BE2C (cell line): ENCODE results near the gene CRB2.
"Not testable (repeated sequence)": the region's sequence is repeated elsewhere in the genome, so short reads cannot be mapped to it uniquely, and the experiment has no call there.

Experiments
- DNase-seq: peaks from one replicate; pipeline ENCODE4 v3.0.0-alpha.2; 2020
- H3K27me3 ChIP-seq: fragments of 250-450 bp; sonication (Bioruptor Pico); 2 replicates; pipeline ENCODE4 v1.5.1; 2020; ENCODE audit warnings: mild to moderate bottlenecking
- H3K36me3 ChIP-seq: fragments of 250-450 bp; sonication (Bioruptor Pico); 2 replicates; pipeline ENCODE4 v1.5.1; 2020; ENCODE audit warnings: mild to moderate bottlenecking
- H3K4me1 ChIP-seq: fragments of 250-450 bp; sonication (Bioruptor Pico); 2 replicates; pipeline ENCODE4 v1.5.1; 2020
- H3K4me3 ChIP-seq: 2 replicates; pipeline ENCODE4 v1.5.1; 2011; ENCODE audit warnings: low read depth, low read length
- H3K9me3 ChIP-seq: fragments of 250-450 bp; sonication (Bioruptor Pico); 2 replicates; pipeline ENCODE4 v1.5.1; 2020
- TF ChIP-seq, protein P1 (sequence below): IDR thresholded peaks from 2 replicates; pipeline ENCODE4 v1.5.1; 2012; ENCODE audit warnings: mild to moderate bottlenecking, low read depth, low read length

Gene CRB2

DNA sequence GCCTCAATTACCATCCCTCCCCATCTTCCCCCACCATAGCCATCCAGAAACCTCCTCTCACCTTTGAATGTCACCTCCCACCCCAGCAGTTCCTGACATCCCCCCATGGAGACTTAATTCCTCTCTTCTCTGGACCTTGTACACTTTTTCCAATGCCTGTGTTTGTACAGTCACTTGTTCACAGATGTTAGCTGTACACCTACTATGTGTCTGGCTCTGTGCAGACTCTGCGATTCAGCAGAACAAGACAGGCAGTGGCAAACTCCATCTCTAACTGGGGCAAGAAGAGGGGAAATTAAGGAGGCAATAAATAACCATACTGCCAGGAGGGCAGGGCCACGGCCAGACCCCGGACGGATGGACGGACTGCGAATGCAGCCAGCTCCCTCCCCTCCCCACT, 29.8 kb upstream of the CRB2 start:
- no peaks in the 10 kb centered on the region for H3K27me3 ChIP-seq
- no peak overlapping the region for H3K4me3 ChIP-seq
- TF ChIP-seq, protein P1, sequence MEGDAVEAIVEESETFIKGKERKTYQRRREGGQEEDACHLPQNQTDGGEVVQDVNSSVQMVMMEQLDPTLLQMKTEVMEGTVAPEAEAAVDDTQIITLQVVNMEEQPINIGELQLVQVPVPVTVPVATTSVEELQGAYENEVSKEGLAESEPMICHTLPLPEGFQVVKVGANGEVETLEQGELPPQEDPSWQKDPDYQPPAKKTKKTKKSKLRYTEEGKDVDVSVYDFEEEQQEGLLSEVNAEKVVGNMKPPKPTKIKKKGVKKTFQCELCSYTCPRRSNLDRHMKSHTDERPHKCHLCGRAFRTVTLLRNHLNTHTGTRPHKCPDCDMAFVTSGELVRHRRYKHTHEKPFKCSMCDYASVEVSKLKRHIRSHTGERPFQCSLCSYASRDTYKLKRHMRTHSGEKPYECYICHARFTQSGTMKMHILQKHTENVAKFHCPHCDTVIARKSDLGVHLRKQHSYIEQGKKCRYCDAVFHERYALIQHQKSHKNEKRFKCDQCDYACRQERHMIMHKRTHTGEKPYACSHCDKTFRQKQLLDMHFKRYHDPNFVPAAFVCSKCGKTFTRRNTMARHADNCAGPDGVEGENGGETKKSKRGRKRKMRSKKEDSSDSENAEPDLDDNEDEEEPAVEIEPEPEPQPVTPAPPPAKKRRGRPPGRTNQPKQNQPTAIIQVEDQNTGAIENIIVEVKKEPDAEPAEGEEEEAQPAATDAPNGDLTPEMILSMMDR, result no peak
- H3K9me3 ChIP-seq, result no peaks in the 10 kb centered on the region
- H3K4me1 ChIP-seq, result no peaks in the 10 kb centered on the region
- no peaks in the 10 kb centered on the region for H3K36me3 ChIP-seq
- no peak for DNase-seq

DNA sequence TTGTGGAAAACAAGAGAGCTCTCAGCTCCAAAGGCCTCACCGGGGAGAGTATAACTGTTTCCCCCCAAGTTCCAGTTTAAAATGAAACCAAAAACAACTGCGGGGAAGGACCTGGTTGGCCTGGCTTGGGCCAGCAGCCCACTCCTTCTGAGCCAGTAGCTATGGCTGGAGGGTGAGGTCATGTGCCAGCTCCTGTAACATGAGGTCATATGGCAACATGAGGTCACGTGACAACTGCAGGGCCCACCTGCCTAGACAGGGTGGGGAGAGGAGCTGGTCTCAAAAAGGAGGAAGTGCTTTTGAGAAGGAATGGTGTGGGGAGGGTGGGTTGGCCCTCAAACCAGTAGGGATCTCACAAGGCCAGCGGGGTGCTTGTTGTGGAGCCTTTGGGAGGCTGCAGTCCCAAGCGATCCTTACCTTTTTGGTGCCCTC, 29.3 kb upstream of the CRB2 start:
- Histone ChIP-seq H3K27me3 (no peaks in the 10 kb centered on the region), H3K9me3 (no peaks in the 10 kb centered on the region), H3K4me3 (no peak overlapping the region), H3K36me3 (no peaks in the 10 kb centered on the region), H3K4me1 (no peaks in the 10 kb centered on the region)
- TF ChIP-seq, protein P1, result no peak
- DNase-seq, result no peak

DNA sequence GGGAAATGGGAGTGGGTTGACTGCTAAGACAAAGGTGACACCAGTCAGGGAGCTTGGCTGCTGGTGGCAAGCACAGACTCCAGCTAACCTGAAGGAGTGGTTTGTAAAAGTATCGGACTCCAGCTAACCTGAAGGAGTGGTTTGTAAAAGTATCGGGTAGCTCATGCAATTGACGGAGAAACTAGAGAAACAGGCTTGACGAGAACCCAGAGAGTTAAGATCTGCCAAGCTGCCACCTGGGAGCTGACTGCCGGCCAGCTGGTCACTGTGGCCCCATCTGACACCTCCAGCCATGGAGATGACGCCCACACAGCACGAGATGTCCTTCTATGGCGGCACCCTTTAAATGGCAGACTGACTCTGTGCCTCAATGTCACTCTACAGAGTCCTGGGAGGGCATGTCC, 28.3 kb upstream of the CRB2 start:
- H3K9me3 ChIP-seq, result no peaks in the 10 kb centered on the region
- TF ChIP-seq, protein P1, result no peak
- DNase-seq, result no peak
- no peak overlapping the region for H3K4me3 ChIP-seq
- H3K4me1 ChIP-seq, result no peaks in the 10 kb centered on the region
- H3K27me3 ChIP-seq, result no peaks in the 10 kb centered on the region
- no peaks in the 10 kb centered on the region for H3K36me3 ChIP-seq

DNA sequence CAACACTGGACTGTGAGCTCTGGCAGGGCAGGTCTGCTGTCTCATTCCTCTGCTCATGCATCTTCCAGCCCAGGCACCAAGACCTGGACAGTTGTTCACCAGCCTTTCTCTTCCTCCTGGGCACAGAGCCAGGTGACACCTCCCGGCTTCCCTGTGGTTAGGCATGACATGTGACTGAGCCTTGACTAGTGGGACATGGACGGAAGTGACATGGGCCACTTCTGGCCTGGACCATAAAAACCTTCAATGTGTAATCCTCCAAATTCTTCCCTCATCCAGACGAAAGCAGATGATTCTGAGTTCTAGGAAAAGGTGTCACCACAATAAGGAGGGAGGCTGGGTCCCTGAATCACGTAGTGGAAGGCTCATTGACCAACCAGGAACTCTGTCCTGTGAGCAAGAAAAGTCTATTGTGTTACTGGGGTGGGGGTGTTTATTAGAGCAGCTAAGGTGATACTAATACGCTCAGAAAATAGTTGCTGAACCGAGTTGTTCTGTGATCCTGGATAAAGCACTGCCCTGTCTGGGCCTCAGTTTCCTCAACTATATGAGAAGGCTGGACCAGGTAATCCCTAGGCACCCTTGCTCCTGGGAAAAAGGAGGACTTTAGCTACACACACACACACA, 26.6 kb upstream of the CRB2 start:
- TF ChIP-seq, protein P1, result no peak
- H3K9me3 ChIP-seq, result no peaks in the 10 kb centered on the region
- no peak overlapping the region for H3K4me3 ChIP-seq
- DNase-seq, result no peak
- H3K27me3 ChIP-seq, result no peaks in the 10 kb centered on the region
- no peaks in the 10 kb centered on the region for H3K36me3 ChIP-seq
- no peaks in the 10 kb centered on the region for H3K4me1 ChIP-seq

DNA sequence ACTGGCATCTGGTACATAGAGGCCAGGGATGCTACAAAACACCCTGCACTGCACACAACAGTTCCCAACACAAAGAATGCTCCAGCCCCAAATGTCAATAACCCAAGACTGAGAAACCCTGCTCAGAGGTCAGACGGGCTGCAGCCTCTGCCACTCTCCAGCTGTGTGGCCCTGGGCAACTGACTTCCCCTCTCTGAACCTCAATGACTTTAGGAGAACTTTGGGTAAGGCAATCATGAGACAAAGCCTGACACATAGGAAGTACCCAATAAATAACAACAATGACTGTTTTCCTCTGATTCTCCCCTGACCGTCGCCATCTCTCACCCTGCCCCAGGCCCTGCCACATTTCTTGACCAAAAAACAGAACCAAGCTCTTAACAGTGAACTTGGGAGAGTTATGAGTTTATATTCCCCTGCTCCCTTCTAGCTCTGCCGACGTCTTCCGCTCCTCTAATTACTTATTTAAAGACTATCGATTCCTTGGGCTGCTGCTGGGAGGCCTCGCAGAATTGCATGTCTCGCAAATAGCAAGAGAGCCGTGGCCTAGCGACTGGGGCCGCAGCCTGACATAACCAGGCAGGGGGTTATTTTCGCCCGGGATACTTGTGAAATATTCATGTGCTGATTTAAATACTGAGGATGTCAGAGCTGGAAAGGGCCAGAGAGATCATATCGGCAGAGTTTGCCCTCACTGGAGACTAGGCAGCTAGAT, 24.5 kb upstream of the CRB2 start:
- TF ChIP-seq, protein P1, result no peak
- Histone ChIP-seq H3K36me3 (no peaks in the 10 kb centered on the region), H3K9me3 (no peaks in the 10 kb centered on the region), H3K27me3 (no peaks in the 10 kb centered on the region), H3K4me3 (no peak overlapping the region), H3K4me1 (no peaks in the 10 kb centered on the region; the same call in 1 of the 2 replicates)
- no peak for DNase-seq

DNA sequence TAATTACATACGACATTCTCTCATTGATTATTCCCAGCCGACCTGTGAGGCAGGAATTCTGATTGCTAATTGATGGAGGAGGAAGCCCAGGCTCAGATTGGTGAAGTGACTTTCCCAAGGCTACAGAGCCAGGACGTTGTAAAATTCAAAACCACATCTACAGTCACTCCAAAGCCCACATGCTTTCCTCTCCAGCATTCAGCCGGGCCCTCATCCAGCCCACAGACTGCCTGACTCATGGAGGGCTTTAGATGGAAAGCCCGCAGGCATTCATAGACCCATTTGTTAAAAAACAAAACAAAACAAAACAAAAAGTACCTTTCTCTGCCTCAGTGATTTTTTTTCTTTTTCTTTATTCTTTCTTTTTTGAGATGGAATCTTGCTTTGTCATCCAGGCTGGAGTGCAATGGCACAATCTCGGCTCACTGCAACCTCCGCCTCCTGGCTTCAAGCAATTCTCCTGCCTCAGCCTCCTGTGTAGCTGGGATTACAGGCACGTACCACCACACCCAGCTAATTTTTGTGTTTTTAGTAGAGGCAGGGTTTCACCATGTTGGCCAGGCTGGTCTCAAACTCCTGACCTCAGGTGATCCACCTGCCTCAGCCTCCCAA, 22.8 kb upstream of the CRB2 start:
- not testable (repeated sequence) for H3K4me1 ChIP-seq

More for the DNA sequence above, 22.8 kb upstream of the CRB2 start:
- H3K27me3 ChIP-seq, H3K9me3 ChIP-seq, DNase-seq, H3K4me3 ChIP-seq, H3K36me3 ChIP-seq: not testable (repeated sequence)
